ENCODE results near the gene ADAMTS19.

Gene ADAMTS19

GRCh38 chr5:129672006-129672405 lies 211.9 kb downstream of the ADAMTS19 start:
- DNase-seq (ENCODE audit: low read depth) = no peak

- no peak for DNase-seq (ENCODE audit: low read depth)
Observed at GRCh38 chr5:129679671-129680070, 219.6 kb downstream of the ADAMTS19 start.

GRCh38 chr5:129687941-129688340 lies 227.8 kb downstream of the ADAMTS19 start:
- DNase-seq (ENCODE audit: low read depth) = no peak

GRCh38 chr5:129689045-129689444 lies 228.9 kb downstream of the ADAMTS19 start:
- no peak for DNase-seq (ENCODE audit: low read depth)

- DNase-seq (ENCODE audit: low read depth) = no peak
Observed at GRCh38 chr5:129691220-129691619, 231.1 kb downstream of the ADAMTS19 start.

GRCh38 chr5:129696636-129697035 lies 236.5 kb downstream of the ADAMTS19 start:
- DNase-seq (ENCODE audit: low read depth) = no peak

- DNase-seq (ENCODE audit: low read depth) = no peak
Observed at GRCh38 chr5:129698661-129699060, 238.6 kb downstream of the ADAMTS19 start.

GRCh38 chr5:129716235-129716634 lies 256.1 kb downstream of the ADAMTS19 start:
- peak; percentile 25 for DNase-seq (ENCODE audit: low read depth)

GRCh38 chr5:129716651-129717050 lies 256.6 kb downstream of the ADAMTS19 start:
- DNase-seq (ENCODE audit: low read depth) = no peak

- no peak for DNase-seq (ENCODE audit: low read depth)
Observed at GRCh38 chr5:129717751-129718310, 257.7 kb downstream of the ADAMTS19 start.

GRCh38 chr5:129718471-129719090 lies 258.5 kb downstream of the ADAMTS19 start:
- DNase-seq (ENCODE audit: low read depth) = no peak

GRCh38 chr5:129724222-129724621 lies 264.1 kb downstream of the ADAMTS19 start:
- DNase-seq (ENCODE audit: low read depth) = no peak

GRCh38 chr5:129724647-129725046 lies 264.5 kb downstream of the ADAMTS19 start:
- no peak for DNase-seq (ENCODE audit: low read depth)

- no peak for DNase-seq (ENCODE audit: low read depth)
Observed at GRCh38 chr5:129739773-129740172, 279.7 kb downstream of the ADAMTS19 start.

GRCh38 chr5:129743541-129744187 lies 283.6 kb downstream of the ADAMTS19 start:
- DNase-seq (ENCODE audit: low read depth) = no peak

- no peak for DNase-seq (ENCODE audit: low read depth)
Observed at GRCh38 chr5:129745997-129746396, 285.9 kb downstream of the ADAMTS19 start.

GRCh38 chr5:129746876-129747275 lies 286.8 kb downstream of the ADAMTS19 start:
- DNase-seq (ENCODE audit: low read depth) = no peak

- DNase-seq (ENCODE audit: low read depth) = no peak
Observed at GRCh38 chr5:129747572-129748407, 287.7 kb downstream of the ADAMTS19 start, which contains the start of gene MINAR2. Gene MINAR2, plus strand, starts transcription at chr5:129748094. Its CDS starts 97 bp downstream, at chr5:129748191.

- no peak for DNase-seq (ENCODE audit: low read depth)
Observed at GRCh38 chr5:129748913-129749880, 289.1 kb downstream of the ADAMTS19 start.

GRCh38 chr5:129760636-129761325 lies 300.7 kb downstream of the ADAMTS19 start:
- no peak for DNase-seq (ENCODE audit: low read depth)

- DNase-seq (ENCODE audit: low read depth) = no peak
Observed at GRCh38 chr5:129763651-129764050, 303.6 kb downstream of the ADAMTS19 start.
